NAMALWA (cell line): ENCODE data around the gene HERC2.
"Not testable (repeated sequence)": the region's sequence is repeated elsewhere in the genome, so short reads cannot be mapped to it uniquely, and the experiment has no call there.

Source experiments
- DNase-seq: peaks from one replicate; pipeline ENCODE4 v3.0.0-alpha.2; 2015; ENCODE audit warnings: low spot score

The HERC2 gene

DNA sequence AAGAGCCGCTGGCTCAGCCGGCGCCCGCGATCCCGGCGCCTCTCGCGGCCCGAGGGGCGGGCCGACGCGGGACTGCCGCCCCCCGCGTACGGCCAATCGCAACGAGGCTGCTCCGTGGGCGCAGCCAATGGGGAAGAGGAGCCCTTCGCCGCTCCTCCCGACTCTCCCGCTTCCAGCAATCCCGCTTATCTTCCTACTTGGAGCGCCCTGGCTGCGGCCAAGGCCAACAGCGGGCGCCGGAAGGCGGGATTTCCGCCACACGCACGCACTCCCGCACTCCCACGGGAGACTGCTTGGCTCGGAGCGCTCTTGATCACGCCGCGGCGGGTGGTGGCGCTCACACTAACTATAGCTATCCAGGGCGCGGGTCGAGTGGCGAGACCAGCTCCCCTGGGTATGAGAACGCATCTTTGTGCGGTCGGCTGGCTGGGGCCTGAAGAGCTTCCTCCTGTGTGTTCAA, at the start of gene HERC2:
Gene HERC2 (minus strand): TSS at position 51 of the 460 bp plus-strand sequence. CDS start 746 bp downstream, outside the sequence.
- DNase-seq = not testable (repeated sequence)

- not testable (repeated sequence) for DNase-seq
Observed at GRCh38 chr15:28365502-28365901, 43.5 kb upstream of the HERC2 start.

- not testable (repeated sequence) for DNase-seq
Observed at GRCh38 chr15:28357984-28358383, 36.0 kb upstream of the HERC2 start, which contains the start of gene GOLGA6L24. Gene GOLGA6L24 (minus strand): TSS chr15:28358084. CDS start chr15:28358023, 61 bp downstream.

GRCh38 chr15:28321358-28322078, 461 bp downstream of the HERC2 start:
- DNase-seq = not testable (repeated sequence)

GRCh38 chr15:28319725-28320124, 2.3 kb downstream of the HERC2 start:
- DNase-seq = not testable (repeated sequence)

GRCh38 chr15:28318828-28319227, 3.2 kb downstream of the HERC2 start:
- not testable (repeated sequence) for DNase-seq

DNA sequence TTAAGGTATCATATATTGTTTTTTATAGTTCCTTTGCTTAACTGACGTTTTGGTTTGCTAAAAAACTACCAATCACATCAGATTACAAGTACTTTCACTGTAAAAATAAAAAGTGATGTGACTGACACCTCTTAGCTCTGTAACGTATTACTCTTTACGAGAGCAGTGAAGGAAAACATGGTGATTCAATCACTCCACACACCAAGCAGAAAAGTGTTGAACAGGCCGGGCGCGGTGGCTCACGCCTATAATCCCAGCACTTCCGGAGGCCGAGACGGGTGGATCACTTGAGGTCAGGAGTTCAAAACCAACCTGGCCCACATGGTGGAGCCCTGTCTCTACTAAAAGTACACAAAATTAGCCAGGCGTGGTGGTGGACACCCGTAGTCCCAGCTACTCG, 3.9 kb downstream of the HERC2 start:
- DNase-seq = not testable (repeated sequence)

GRCh38 chr15:28316958-28317357, 5.0 kb downstream of the HERC2 start:
- DNase-seq = not testable (repeated sequence)

GRCh38 chr15:28310454-28310853, 11.5 kb downstream of the HERC2 start:
- not testable (repeated sequence) for DNase-seq

GRCh38 chr15:28308718-28309117, 13.3 kb downstream of the HERC2 start:
- not testable (repeated sequence) for DNase-seq

GRCh38 chr15:28305700-28306099, 16.3 kb downstream of the HERC2 start:
- not testable (repeated sequence) for DNase-seq

GRCh38 chr15:28297434-28297833, 24.5 kb downstream of the HERC2 start:
- not testable (repeated sequence) for DNase-seq

DNA sequence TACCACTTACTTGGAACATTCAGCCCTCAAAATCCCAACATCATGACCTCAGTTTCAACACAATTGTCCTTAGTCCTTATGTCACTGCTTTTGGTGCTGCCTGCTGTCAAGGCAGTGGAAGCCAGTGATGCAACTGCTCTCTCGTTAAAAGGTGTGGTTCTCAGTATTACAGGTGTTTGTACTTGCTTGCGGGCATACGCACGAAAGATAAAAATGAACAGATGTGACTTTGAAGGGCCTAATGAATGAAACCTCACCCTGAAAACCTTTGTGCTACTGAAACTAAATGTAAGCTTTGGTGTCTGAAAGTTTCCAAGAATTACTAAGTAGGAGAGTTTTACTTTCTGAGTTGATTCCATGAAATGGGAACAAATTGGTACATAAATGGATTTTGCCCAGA, 25.2 kb downstream of the HERC2 start:
- not testable (repeated sequence) for DNase-seq

- DNase-seq = not testable (repeated sequence)
Observed at GRCh38 chr15:28295009-28295563, 26.9 kb downstream of the HERC2 start.

GRCh38 chr15:28294560-28294959, 27.4 kb downstream of the HERC2 start:
- not testable (repeated sequence) for DNase-seq

DNA sequence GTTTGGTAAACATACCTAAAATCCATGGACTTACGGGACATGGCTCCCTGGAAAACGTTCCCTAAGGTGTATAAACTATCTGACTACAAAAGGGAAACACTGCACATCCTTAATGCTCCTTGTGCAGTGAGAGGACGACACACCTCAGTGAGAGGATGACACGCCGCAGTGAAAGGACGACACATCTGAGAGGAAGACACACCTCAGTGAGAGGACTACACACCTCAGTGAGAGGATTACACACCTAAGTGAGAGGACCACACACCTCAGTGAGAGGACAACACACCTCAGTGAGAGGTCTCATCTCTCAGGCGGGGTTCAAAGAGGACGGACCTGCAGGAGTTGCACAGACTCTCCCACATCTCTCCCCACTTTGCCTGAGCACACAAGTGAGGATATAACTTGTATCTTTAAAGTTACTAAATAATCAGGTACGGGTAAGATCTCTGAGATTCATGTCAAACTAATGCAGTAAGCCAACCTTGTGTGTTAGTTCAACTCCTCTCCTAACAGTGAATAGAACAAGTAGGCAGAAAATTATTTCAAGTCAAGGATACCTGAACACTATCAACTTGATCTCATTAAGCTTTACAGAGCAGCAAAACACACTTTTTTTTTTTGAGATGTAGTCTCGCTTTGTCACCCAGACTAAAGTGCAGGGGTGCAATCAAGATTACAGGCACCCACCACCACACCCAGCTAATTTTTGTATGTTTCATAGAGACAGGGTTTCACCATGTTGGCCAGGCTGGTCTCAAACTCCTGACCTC, 32.1 kb downstream of the HERC2 start:
- no peak for DNase-seq

DNA sequence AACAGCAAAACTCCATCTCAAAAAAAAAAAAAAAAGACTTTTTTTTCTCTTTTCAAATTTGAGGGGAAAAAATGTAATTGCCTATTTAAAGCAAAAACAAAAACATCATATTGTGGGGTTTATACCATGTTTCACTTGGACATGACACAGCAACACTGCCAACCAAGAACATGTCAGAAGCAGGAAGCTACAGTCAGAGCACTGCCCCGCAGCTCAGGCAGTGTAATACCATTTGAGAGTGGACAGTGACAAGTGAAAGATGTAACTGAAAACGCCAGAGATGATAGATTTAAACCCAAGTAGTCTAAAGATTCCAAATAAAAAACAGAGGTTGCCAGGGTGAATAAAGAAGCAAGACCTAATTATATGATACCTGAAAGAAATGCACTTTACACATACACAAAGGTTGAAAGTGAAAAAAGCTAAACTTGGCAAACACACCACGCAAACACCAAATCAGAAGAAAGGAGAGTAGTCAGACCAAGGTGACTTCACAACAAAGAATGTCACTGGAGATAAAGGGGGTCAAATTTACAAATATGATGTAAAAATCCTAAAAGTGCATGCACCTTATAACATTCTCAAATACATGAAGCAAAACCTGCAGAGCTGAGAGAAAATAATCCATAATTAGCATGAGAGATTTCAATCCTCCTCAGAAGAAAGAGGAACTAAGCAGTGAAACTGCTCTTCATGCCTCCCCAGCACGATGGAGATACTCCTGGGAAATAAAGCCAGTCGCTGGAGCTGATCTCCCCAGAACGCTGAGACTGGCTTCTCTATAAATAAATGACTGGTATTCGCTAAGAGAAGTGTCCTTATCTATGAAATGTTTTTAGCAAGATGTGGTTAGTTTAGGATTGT, 32.9 kb downstream of the HERC2 start:
- DNase-seq = peak; percentile 39

DNA sequence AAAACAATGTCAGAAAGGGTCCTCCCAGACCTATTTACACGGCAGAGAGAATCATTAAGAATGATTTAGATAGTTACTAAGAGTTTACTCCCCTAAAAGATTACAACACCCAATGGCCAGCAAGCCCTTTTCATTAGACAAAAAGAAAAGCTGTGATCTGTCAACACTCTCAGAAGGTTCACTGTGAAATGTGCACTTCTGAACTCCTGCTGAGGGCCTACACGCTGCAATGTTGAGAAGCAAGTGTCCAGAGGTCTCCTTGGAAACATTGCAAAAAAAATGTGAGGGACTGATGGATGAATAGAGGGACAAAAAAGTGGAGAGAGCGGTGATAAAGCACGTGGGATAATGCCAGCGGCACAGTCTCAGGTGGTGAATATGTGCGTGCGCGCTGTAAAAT, 35.3 kb downstream of the HERC2 start:
- DNase-seq = not testable (repeated sequence)

DNA sequence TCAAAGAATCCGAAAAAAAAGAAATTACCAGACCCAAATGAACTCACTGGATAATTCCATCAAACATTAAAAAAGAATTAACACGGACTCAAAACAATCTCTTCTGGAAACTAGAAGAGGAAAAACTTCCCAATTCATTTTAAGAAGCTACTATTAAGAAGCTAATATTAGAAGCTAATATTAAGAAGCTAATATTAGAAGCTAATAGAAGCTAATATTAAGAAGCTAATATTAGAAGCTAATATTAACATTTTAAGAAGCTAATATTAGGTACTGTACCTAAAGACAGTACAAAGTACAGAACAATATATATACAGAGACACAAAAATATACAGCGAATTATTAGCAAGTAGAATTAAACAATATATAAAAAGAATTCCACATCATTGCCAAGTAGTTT, 35.9 kb downstream of the HERC2 start:
- DNase-seq = no peak

DNA sequence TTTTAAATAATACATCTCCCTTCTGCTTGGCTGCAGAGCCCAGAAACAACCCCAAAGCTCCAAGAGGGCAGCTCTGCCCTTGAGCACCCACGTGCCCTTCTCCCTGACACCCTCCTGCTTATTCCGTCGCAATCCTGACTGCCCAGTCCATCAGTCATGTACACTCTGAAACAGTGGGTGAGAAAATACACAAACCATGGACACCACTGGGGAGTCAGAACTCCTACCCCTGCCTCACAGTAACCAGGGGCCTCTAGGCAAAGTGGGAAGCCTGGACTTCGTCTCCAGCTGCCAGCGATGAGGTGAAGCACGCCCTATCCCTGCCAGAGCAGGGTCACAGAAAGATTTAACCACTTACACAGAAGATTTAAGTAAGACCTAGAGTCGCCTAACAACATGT, 40.1 kb downstream of the HERC2 start:
- no peak for DNase-seq

DNA sequence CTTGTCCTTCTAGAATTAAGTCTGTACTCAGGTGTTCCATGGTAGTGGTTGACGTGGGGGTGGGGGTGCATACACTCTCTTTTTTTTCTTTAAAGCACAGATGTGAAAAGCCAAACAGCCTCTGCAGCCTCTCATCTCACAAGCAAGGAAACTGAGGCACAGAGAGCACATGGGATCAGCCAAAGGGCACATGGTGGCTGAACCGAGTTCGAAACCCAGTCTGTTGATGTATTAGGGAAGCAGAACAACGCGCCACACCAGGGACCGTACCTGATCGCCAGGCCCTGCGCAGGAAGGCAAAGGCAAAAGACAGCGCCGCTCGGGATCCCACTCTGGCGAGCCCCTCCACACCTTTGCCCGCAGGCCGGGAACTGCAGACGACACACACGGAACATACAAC, 47.3 kb downstream of the HERC2 start:
- DNase-seq = no peak
